GM23338 (cell line): ENCODE measurements around the gene STAT4. TPM values are rescaled to one million over a fixed set of nuclear protein-coding genes. Genes with fewer than 3 reads are reported as not detected.

Experiments used
- ATAC-seq: fragments of 200-7000 bp; cut with Tn5 transposase; 3 replicates; pipeline ENCODE4 v1.9.1; 2020
- DNase-seq: peaks from one replicate; pipeline ENCODE4 v3.0.0-alpha.2; 2015; ENCODE audit warnings: low spot score
- H2AFZ ChIP-seq: fragments of 200-600 bp; sonication (generic); 2 replicates; pipeline ENCODE4 v1.8.0; 2016; ENCODE audit warnings: antibody characterized with exemption, mild to moderate bottlenecking, moderate library complexity
- H3F3A ChIP-seq: fragments of 200-600 bp; sonication (generic); replicated peaks from 2 replicates; pipeline ENCODE4 v1.8.0; 2017; ENCODE audit warnings: antibody characterized with exemption, mixed run types, low read depth
- H3K27ac ChIP-seq: fragments of 200-600 bp; sonication (generic); 2 replicates; pipeline ENCODE4 v1.6.1; 2016; ENCODE audit warnings: low read depth
- H3K27me3 ChIP-seq: fragments of 200-600 bp; sonication (generic); 2 replicates; pipeline ENCODE4 v1.8.0; 2016; ENCODE audit warnings: mild to moderate bottlenecking, mixed run types, moderate library complexity; ENCODE audit not compliant: insufficient read depth
- H3K36me3 ChIP-seq: fragments of 200-600 bp; sonication (generic); 2 replicates; pipeline ENCODE4 v1.8.0; 2016; ENCODE audit warnings: mild to moderate bottlenecking; ENCODE audit not compliant: insufficient read depth
- H3K4me1 ChIP-seq: fragments of 200-600 bp; sonication (generic); 2 replicates; pipeline ENCODE4 v1.8.0; 2016; ENCODE audit warnings: mild to moderate bottlenecking, moderate library complexity; ENCODE audit not compliant: insufficient read depth
- H3K4me2 ChIP-seq: fragments of 200-600 bp; sonication (generic); 2 replicates; pipeline ENCODE4 v1.7.1; 2017; ENCODE audit warnings: mixed run types
- H3K4me3 ChIP-seq: fragments of 200-600 bp; sonication (generic); 2 replicates; pipeline ENCODE4 v1.6.1; 2016; ENCODE audit warnings: mixed run types
- H3K79me2 ChIP-seq: fragments of 200-600 bp; sonication (generic); replicated peaks from 2 replicates; pipeline ENCODE4 v1.8.0; 2017; ENCODE audit warnings: mild to moderate bottlenecking; ENCODE audit not compliant: insufficient read depth
- H3K9me2 ChIP-seq: fragments of 200-600 bp; sonication (generic); 2 replicates; pipeline ENCODE4 v1.8.0; 2017; ENCODE audit not compliant: insufficient read depth
- H4K20me1 ChIP-seq: fragments of 200-600 bp; sonication (generic); replicated peaks from 2 replicates; pipeline ENCODE4 v1.8.0; 2017; ENCODE audit warnings: mild to moderate bottlenecking; ENCODE audit not compliant: insufficient read depth
- H3K27ac Mint-ChIP-seq: 2 replicates; pipeline ENCODE4 v1.8.0; 2020; ENCODE audit warnings: inconsistent platforms, mild to moderate bottlenecking, moderate library complexity, mixed read lengths
- H3K27me3 Mint-ChIP-seq: 3 replicates; pipeline ENCODE4 v1.8.0; 2022; ENCODE audit warnings: low read depth, mild to moderate bottlenecking, moderate library complexity, mixed read lengths, inconsistent platforms; ENCODE audit not compliant: insufficient read depth, poor library complexity
- H3K36me3 Mint-ChIP-seq: 3 replicates; pipeline ENCODE4 v1.8.0; 2021; ENCODE audit warnings: low read depth, mild to moderate bottlenecking, inconsistent platforms, moderate library complexity, mixed read lengths
- H3K4me1 Mint-ChIP-seq: 3 replicates; pipeline ENCODE4 v1.8.0; 2020; ENCODE audit warnings: mild to moderate bottlenecking, inconsistent platforms, mixed read lengths
- H3K4me3 Mint-ChIP-seq: 3 replicates; pipeline ENCODE4 v1.8.0; 2021; ENCODE audit warnings: moderate library complexity, mild to moderate bottlenecking, inconsistent platforms, mixed read lengths
- H3K9me3 Mint-ChIP-seq: 3 replicates; pipeline ENCODE4 v1.8.0; 2020; ENCODE audit warnings: moderate library complexity, mild to moderate bottlenecking, inconsistent platforms, mixed read lengths
- CREB1 ChIP-seq: fragments of 250-450 bp; sonication (Bioruptor Pico); IDR thresholded peaks from 2 replicates; pipeline ENCODE4 v1.5.0; 2020; ENCODE audit warnings: low read depth, mild to moderate bottlenecking, moderate library complexity
- EZH2 ChIP-seq: fragments of 200-600 bp; sonication (generic); IDR thresholded peaks from one replicate; pipeline ENCODE4 v1.8.0; 2017; ENCODE audit warnings: antibody characterized with exemption, mild to moderate bottlenecking, low read depth; ENCODE audit not compliant: unreplicated experiment
- EZH2phosphoT487 ChIP-seq: fragments of 200-600 bp; sonication (generic); IDR thresholded peaks from one replicate; pipeline ENCODE4 v1.8.1; 2018; ENCODE audit warnings: antibody characterized with exemption; ENCODE audit not compliant: unreplicated experiment
- JUNB ChIP-seq: IDR thresholded peaks from one replicate; pipeline ENCODE4 v1.6.1; 2016; ENCODE audit warnings: antibody characterized with exemption; ENCODE audit not compliant: unreplicated experiment
- NANOG ChIP-seq: IDR thresholded peaks from 2 replicates; pipeline ENCODE4 v1.6.1; 2016; ENCODE audit warnings: antibody characterized with exemption, borderline replicate concordance
- POLR2AphosphoS5 ChIP-seq: IDR thresholded peaks from 2 replicates; pipeline ENCODE4 v1.6.1; 2016; ENCODE audit warnings: antibody characterized with exemption, low read depth
- STAT1 ChIP-seq: IDR thresholded peaks from one replicate; pipeline ENCODE4 v1.6.1; 2016; ENCODE audit warnings: antibody characterized with exemption; ENCODE audit not compliant: unreplicated experiment
- ZNF114 ChIP-seq: fragments of 250-450 bp; sonication (Bioruptor Pico); IDR thresholded peaks from 2 replicates; pipeline ENCODE4 v1.5.0; 2020; ENCODE audit warnings: mild to moderate bottlenecking, moderate library complexity
- ZNF331 ChIP-seq: fragments of 250-450 bp; sonication (Bioruptor Pico); IDR thresholded peaks from 2 replicates; pipeline ENCODE4 v1.5.0; 2020; ENCODE audit warnings: low read depth, mild to moderate bottlenecking, moderate library complexity
- polyA plus RNA-seq: library from polyadenylated mRNA; unstranded; fragments of >200 nt; fragmentation: Nextera tagmentation; extraction: Ambion mirVana; gene quantifications from 2 replicates; pipeline ENCODE4 v1.2.1, GENCODE V29; 2016
- total RNA-seq: library from RNA; depleted of rRNA; stranded (reverse); fragments of >200 nt; shearing (Covaris generic); gene quantifications from 2 replicates; pipeline ENCODE4 v1.2.3, GENCODE V29; 2014
- TF ChIP-seq, protein P1 (sequence below): IDR thresholded peaks from 2 replicates; pipeline ENCODE4 v1.6.1; 2016; ENCODE audit warnings: antibody characterized with exemption
- TF ChIP-seq, protein P2 (sequence below): IDR thresholded peaks from one replicate; pipeline ENCODE4 v1.6.1; 2018; ENCODE audit warnings: antibody characterized with exemption; ENCODE audit not compliant: unreplicated experiment
- TF ChIP-seq, protein P3 (sequence below), 2 experiments: fragments of 200-600 bp in 1 of 2; sonication (generic) in 1 of 2; conservative IDR thresholded peaks; 2 replicates each; pipeline versions ENCODE4 v1.5.1 to v1.6.1; 2016 to 2017; ENCODE audit warnings: antibody characterized with exemption in 2 of 2, low read depth in 2 of 2, mild to moderate bottlenecking in 2 of 2, moderate library complexity in 1 of 2
- TF ChIP-seq, protein P4 (sequence below): fragments of 250-450 bp; sonication (Bioruptor Pico); IDR thresholded peaks from 2 replicates; pipeline ENCODE4 v1.5.0; 2020; ENCODE audit warnings: mild to moderate bottlenecking, moderate library complexity

The STAT4 gene
- total and polyA plus RNA-seq, 2 experiments from 2014 or later: 0.52 to 0.86 TPM

DNA sequence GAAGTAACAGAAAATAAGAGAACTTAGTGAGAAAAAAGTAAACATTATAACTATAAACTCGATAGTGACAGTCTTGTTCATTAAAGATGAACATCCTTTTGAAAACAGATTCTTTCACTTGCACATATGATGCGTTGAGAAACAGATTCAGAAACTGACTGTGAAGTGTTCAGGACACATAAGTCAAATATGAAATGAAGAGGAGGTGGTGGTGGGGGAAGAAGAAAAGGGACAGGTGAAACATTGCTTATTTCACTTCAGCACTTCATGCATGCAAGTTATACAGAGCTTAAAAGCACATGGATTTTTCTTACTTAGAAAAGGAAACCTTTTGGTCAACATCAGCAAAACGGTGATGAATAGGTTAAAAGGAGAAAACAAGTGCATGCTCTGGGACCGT is 42.5 kb downstream of the STAT4 start (continued):
- TF ChIP-seq EZH2 (no peak), JUNB (no peak)

DNA sequence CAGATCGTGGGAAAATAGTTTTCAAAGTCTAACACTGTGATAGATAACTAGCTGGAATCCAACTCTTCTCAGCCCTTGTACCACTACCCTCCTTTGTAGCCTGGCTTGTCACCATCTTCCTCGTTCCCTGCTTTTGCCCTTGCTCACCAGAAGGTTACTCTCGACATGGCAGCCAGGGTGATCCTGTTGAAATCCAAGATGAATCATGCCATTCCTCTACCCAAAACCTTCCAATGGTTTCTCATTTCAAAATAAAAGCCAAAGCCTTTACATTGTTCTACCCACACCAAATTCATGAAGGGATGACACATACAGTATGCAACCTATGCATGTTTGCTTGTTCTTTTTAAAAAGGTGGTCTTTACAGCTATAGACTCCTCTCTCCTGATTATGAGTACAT is 45.7 kb downstream of the STAT4 start:
- Histone ChIP-seq H3K79me2 (no peaks in the 10 kb centered on the region), H3K4me2 (no peak overlapping the region), H2AFZ (no peak overlapping the region), H3K27ac (no peak overlapping the region), H3K4me1 (no peaks in the 10 kb centered on the region), H4K20me1 (no peaks in the 10 kb centered on the region), H3K4me3 (no peak overlapping the region), H3K36me3 (no peaks in the 10 kb centered on the region), H3F3A (no peaks in the 10 kb centered on the region), H3K27me3 (no peaks in the 10 kb centered on the region), H3K9me2 (no peaks in the 10 kb centered on the region)
- Mint-ChIP-seq H3K27ac (peak overlapping the region; percentile 57; the same call in 1 of the 2 replicates), H3K4me3 (no peak overlapping the region), H3K36me3 (no peaks in the 10 kb centered on the region), H3K9me3 (no peaks in the 10 kb centered on the region), H3K27me3 (no peaks in the 10 kb centered on the region), H3K4me1 (peaks cover 2% of the 10 kb centered on the region; the same call in 1 of the 3 replicates)
- 0 out of 3 replicates have a peak, but pooled peaks have one; percentile 25 for ATAC-seq
- TF ChIP-seq CREB1: no peak
- TF ChIP-seq STAT1: no peak
- TF ChIP-seq, protein P1, sequence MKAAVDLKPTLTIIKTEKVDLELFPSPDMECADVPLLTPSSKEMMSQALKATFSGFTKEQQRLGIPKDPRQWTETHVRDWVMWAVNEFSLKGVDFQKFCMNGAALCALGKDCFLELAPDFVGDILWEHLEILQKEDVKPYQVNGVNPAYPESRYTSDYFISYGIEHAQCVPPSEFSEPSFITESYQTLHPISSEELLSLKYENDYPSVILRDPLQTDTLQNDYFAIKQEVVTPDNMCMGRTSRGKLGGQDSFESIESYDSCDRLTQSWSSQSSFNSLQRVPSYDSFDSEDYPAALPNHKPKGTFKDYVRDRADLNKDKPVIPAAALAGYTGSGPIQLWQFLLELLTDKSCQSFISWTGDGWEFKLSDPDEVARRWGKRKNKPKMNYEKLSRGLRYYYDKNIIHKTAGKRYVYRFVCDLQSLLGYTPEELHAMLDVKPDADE: no peak
- TF ChIP-seq, protein P2, sequence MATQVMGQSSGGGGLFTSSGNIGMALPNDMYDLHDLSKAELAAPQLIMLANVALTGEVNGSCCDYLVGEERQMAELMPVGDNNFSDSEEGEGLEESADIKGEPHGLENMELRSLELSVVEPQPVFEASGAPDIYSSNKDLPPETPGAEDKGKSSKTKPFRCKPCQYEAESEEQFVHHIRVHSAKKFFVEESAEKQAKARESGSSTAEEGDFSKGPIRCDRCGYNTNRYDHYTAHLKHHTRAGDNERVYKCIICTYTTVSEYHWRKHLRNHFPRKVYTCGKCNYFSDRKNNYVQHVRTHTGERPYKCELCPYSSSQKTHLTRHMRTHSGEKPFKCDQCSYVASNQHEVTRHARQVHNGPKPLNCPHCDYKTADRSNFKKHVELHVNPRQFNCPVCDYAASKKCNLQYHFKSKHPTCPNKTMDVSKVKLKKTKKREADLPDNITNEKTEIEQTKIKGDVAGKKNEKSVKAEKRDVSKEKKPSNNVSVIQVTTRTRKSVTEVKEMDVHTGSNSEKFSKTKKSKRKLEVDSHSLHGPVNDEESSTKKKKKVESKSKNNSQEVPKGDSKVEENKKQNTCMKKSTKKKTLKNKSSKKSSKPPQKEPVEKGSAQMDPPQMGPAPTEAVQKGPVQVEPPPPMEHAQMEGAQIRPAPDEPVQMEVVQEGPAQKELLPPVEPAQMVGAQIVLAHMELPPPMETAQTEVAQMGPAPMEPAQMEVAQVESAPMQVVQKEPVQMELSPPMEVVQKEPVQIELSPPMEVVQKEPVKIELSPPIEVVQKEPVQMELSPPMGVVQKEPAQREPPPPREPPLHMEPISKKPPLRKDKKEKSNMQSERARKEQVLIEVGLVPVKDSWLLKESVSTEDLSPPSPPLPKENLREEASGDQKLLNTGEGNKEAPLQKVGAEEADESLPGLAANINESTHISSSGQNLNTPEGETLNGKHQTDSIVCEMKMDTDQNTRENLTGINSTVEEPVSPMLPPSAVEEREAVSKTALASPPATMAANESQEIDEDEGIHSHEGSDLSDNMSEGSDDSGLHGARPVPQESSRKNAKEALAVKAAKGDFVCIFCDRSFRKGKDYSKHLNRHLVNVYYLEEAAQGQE: no peak
- TF ChIP-seq JUNB: no peak
- TF ChIP-seq EZH2phosphoT487: no peak
- no peak for TF ChIP-seq ZNF331
- TF ChIP-seq NANOG: no peak
- no peak for TF ChIP-seq EZH2
- no peak for TF ChIP-seq POLR2AphosphoS5
- TF ChIP-seq, protein P3, sequence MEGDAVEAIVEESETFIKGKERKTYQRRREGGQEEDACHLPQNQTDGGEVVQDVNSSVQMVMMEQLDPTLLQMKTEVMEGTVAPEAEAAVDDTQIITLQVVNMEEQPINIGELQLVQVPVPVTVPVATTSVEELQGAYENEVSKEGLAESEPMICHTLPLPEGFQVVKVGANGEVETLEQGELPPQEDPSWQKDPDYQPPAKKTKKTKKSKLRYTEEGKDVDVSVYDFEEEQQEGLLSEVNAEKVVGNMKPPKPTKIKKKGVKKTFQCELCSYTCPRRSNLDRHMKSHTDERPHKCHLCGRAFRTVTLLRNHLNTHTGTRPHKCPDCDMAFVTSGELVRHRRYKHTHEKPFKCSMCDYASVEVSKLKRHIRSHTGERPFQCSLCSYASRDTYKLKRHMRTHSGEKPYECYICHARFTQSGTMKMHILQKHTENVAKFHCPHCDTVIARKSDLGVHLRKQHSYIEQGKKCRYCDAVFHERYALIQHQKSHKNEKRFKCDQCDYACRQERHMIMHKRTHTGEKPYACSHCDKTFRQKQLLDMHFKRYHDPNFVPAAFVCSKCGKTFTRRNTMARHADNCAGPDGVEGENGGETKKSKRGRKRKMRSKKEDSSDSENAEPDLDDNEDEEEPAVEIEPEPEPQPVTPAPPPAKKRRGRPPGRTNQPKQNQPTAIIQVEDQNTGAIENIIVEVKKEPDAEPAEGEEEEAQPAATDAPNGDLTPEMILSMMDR (conservative IDR thresholded peaks at IDR 0.05; ENCODE audit: low read depth in 2 of 2): no peak
- TF ChIP-seq ZNF114: no peak
- TF ChIP-seq, protein P4, sequence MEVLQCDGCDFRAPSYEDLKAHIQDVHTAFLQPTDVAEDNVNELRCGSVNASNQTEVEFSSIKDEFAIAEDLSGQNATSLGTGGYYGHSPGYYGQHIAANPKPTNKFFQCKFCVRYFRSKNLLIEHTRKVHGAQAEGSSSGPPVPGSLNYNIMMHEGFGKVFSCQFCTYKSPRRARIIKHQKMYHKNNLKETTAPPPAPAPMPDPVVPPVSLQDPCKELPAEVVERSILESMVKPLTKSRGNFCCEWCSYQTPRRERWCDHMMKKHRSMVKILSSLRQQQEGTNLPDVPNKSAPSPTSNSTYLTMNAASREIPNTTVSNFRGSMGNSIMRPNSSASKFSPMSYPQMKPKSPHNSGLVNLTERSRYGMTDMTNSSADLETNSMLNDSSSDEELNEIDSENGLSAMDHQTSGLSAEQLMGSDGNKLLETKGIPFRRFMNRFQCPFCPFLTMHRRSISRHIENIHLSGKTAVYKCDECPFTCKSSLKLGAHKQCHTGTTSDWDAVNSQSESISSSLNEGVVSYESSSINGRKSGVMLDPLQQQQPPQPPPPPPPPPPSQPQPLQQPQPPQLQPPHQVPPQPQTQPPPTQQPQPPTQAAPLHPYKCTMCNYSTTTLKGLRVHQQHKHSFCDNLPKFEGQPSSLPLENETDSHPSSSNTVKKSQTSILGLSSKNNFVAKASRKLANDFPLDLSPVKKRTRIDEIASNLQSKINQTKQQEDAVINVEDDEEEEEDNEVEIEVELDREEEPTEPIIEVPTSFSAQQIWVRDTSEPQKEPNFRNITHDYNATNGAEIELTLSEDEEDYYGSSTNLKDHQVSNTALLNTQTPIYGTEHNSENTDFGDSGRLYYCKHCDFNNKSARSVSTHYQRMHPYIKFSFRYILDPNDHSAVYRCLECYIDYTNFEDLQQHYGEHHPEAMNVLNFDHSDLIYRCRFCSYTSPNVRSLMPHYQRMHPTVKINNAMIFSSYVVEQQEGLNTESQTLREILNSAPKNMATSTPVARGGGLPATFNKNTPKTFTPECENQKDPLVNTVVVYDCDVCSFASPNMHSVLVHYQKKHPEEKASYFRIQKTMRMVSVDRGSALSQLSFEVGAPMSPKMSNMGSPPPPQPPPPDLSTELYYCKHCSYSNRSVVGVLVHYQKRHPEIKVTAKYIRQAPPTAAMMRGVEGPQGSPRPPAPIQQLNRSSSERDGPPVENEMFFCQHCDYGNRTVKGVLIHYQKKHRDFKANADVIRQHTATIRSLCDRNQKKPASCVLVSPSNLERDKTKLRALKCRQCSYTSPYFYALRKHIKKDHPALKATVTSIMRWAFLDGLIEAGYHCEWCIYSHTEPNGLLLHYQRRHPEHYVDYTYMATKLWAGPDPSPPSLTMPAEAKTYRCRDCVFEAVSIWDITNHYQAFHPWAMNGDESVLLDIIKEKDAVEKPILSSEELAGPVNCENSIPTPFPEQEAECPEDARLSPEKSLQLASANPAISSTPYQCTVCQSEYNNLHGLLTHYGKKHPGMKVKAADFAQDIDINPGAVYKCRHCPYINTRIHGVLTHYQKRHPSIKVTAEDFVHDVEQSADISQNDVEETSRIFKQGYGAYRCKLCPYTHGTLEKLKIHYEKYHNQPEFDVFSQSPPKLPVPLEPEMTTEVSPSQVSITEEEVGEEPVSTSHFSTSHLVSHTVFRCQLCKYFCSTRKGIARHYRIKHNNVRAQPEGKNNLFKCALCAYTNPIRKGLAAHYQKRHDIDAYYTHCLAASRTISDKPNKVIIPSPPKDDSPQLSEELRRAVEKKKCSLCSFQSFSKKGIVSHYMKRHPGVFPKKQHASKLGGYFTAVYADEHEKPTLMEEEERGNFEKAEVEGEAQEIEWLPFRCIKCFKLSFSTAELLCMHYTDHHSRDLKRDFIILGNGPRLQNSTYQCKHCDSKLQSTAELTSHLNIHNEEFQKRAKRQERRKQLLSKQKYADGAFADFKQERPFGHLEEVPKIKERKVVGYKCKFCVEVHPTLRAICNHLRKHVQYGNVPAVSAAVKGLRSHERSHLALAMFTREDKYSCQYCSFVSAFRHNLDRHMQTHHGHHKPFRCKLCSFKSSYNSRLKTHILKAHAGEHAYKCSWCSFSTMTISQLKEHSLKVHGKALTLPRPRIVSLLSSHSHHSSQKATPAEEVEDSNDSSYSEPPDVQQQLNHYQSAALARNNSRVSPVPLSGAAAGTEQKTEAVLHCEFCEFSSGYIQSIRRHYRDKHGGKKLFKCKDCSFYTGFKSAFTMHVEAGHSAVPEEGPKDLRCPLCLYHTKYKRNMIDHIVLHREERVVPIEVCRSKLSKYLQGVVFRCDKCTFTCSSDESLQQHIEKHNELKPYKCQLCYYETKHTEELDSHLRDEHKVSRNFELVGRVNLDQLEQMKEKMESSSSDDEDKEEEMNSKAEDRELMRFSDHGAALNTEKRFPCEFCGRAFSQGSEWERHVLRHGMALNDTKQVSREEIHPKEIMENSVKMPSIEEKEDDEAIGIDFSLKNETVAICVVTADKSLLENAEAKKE: no peak
- peak; percentile 21 for DNase-seq
